IPS-15b (cell line): ENCODE results near the gene PLVAP.
A peak's percentile ranks its signal among the peaks of the same experiment; 100 is the strongest.

Source experiments
- H3K27me3 ChIP-seq: one replicate; pipeline ENCODE4 v1.6.1; 2013; ENCODE audit warnings: low read length; ENCODE audit not compliant: control insufficient read depth, insufficient read depth
- H3K36me3 ChIP-seq: one replicate; pipeline ENCODE4 v1.6.1; 2013; ENCODE audit warnings: low read length; ENCODE audit not compliant: control insufficient read depth, insufficient read depth
- H3K4me1 ChIP-seq: one replicate; pipeline ENCODE4 v1.6.1; 2013; ENCODE audit warnings: mild to moderate bottlenecking, low read length; ENCODE audit not compliant: control insufficient read depth, insufficient read depth
- H3K4me3 ChIP-seq: one replicate; pipeline ENCODE4 v1.5.1; 2013; ENCODE audit warnings: low read depth, low read length
- H3K9ac ChIP-seq: one replicate; pipeline ENCODE4 v1.6.1; 2013; ENCODE audit warnings: low read depth, mild to moderate bottlenecking, low read length
- H3K9me3 ChIP-seq: one replicate; pipeline ENCODE4 v1.6.1; 2013; ENCODE audit warnings: mild to moderate bottlenecking, low read length; ENCODE audit not compliant: control insufficient read depth, insufficient read depth

The PLVAP gene

GRCh38 chr19:17348700-17349099 lies 28.4 kb downstream of the PLVAP start:
- Histone ChIP-seq H3K4me1 (peaks cover 7% of the 10 kb centered on the region), H3K27me3 (no peaks in the 10 kb centered on the region), H3K9me3 (no peaks in the 10 kb centered on the region), H3K36me3 (no peaks in the 10 kb centered on the region), H3K4me3 (no peak overlapping the region), H3K9ac (peak overlapping the region; percentile 65)

- Histone ChIP-seq H3K36me3 (peaks cover 2% of the 10 kb centered on the region), H3K4me1 (peaks cover 7% of the 10 kb centered on the region), H3K4me3 (no peak overlapping the region), H3K27me3 (no peaks in the 10 kb centered on the region), H3K9me3 (no peaks in the 10 kb centered on the region), H3K9ac (no peak overlapping the region)
Measured at GRCh38 chr19:17347877-17348276, 29.3 kb downstream of the PLVAP start.

DNA sequence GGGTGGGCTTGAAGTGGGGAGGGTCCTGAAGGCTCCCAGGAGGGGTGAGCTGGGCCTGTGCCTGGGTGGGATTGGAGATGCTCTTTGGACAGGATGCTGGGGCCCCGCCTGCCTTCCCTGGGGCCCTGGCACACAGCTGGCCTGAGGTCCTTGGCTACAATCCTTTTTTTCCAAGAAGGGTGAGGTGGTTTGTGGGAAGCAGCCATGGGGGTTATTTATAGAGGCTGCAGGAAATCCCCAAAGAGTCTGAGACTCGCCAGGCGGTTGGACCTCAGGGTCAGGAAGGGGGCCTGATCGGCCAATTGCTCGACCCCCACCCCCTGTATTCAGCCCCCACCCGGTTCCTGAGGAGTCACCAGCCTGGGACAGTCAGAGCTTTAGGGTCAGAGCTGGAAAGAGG lies 29.8 kb downstream of the PLVAP start:
- Histone ChIP-seq H3K36me3 (peaks cover 2% of the 10 kb centered on the region), H3K27me3 (no peaks in the 10 kb centered on the region), H3K9me3 (no peaks in the 10 kb centered on the region), H3K4me1 (peaks cover 7% of the 10 kb centered on the region), H3K4me3 (no peak overlapping the region), H3K9ac (no peak overlapping the region)

DNA sequence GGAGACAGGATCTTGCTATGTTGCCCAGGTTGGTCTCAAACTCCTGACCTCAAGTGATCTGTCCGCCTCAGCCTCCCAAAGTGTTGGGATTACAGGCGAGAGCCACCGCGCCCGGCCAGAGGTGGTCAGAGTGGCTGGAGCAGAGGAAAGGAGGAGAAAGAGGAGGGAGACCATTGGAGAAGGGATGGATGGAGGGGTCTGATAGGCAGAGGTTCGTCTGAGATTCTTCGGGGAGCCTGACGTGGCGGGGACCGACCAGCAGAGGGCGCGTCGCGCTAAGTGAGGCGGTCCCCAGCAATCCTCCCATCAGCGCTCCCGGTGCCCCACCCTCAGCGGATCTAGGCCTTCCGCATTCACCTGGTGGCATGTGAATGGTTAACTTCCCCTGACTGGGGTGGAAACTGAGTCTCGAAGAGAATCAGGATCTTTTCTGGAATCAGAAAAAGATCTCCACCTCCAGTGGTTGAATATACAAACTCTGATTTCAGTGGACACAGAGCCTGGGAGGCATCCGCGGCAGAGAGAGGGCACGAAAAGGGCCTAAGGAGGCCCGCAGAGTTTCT lies 31.0 kb downstream of the PLVAP start:
- no peaks in the 10 kb centered on the region for H3K27me3 ChIP-seq
- H3K4me3 ChIP-seq = no peak overlapping the region
- peaks cover 7% of the 10 kb centered on the region for H3K36me3 ChIP-seq
- H3K4me1 ChIP-seq = peaks cover 7% of the 10 kb centered on the region
- no peaks in the 10 kb centered on the region for H3K9me3 ChIP-seq
- H3K9ac ChIP-seq = no peak overlapping the region

DNA sequence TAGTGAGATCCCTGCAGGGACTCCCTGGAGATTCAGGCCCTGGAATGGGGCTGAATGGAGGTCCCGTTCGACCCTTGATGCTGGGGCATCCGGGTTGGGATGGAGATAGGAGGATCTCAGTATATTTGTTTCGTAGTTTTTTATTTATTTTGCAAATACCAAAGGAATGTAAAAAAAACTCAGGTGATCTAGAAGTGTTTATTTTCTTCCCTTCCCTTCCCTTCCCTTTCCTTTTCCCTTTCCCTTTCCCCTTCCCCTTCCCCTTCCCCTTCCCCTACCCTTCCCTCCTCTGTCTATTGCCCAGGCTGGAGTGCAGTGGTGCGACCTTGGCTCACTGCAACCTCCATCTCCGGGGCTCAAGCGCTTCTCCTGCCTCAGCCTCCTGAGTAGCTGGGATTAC lies 35.3 kb downstream of the PLVAP start:
- Histone ChIP-seq H3K27me3 (no peaks in the 10 kb centered on the region), H3K9ac (no peak overlapping the region)

GRCh38 chr19:17341386-17341785 lies 35.8 kb downstream of the PLVAP start:
- peaks cover 12% of the 10 kb centered on the region for H3K36me3 ChIP-seq
- H3K27me3 ChIP-seq = no peaks in the 10 kb centered on the region
- H3K4me3 ChIP-seq = no peak overlapping the region
- H3K9me3 ChIP-seq = no peaks in the 10 kb centered on the region
- H3K9ac ChIP-seq = no peak overlapping the region
- H3K4me1 ChIP-seq = peaks cover 3% of the 10 kb centered on the region

More for the DNA sequence above, 35.3 kb downstream of the PLVAP start:
- H3K36me3 ChIP-seq = peaks cover 12% of the 10 kb centered on the region
- peaks cover 4% of the 10 kb centered on the region for H3K4me1 ChIP-seq
- no peak overlapping the region for H3K4me3 ChIP-seq
- H3K9me3 ChIP-seq = no peaks in the 10 kb centered on the region

DNA sequence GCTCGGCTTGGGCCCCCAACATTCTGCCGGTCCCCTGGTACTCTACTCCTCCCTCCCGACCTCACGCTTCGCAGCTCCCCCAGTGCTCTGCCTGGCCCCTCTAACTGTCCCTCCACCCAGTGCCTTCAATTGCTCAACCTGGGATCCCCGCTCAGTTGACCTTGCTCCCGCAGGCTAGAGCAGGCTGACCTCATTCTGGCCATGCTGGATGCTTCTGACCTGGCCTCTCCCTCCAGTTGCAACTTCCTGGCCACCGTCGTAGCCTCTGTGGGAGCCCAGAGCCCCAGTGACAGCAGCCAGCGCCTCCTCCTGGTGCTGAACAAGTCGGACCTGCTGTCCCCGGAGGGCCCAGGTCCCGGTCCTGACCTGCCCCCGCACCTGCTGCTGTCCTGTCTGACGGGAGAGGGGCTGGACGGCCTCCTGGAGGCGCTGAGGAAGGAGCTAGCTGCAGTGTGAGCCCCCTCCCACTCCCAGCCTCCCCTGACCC lies 36.2 kb downstream of the PLVAP start:
- H3K4me1 ChIP-seq = peaks cover 2% of the 10 kb centered on the region
- no peaks in the 10 kb centered on the region for H3K27me3 ChIP-seq
- H3K9ac ChIP-seq = no peak overlapping the region
- H3K9me3 ChIP-seq = no peaks in the 10 kb centered on the region
- peak overlapping the region; percentile 57 for H3K4me3 ChIP-seq
- H3K36me3 ChIP-seq = peaks cover 12% of the 10 kb centered on the region

- H3K36me3 ChIP-seq = peaks cover 12% of the 10 kb centered on the region
- no peaks in the 10 kb centered on the region for H3K27me3 ChIP-seq
- no peaks in the 10 kb centered on the region for H3K9me3 ChIP-seq
- H3K4me1 ChIP-seq = peaks cover 2% of the 10 kb centered on the region
- peak overlapping the region; percentile 57 for H3K4me3 ChIP-seq
- H3K9ac ChIP-seq = no peak overlapping the region
Measured at GRCh38 chr19:17340302-17340870, 36.8 kb downstream of the PLVAP start.

DNA sequence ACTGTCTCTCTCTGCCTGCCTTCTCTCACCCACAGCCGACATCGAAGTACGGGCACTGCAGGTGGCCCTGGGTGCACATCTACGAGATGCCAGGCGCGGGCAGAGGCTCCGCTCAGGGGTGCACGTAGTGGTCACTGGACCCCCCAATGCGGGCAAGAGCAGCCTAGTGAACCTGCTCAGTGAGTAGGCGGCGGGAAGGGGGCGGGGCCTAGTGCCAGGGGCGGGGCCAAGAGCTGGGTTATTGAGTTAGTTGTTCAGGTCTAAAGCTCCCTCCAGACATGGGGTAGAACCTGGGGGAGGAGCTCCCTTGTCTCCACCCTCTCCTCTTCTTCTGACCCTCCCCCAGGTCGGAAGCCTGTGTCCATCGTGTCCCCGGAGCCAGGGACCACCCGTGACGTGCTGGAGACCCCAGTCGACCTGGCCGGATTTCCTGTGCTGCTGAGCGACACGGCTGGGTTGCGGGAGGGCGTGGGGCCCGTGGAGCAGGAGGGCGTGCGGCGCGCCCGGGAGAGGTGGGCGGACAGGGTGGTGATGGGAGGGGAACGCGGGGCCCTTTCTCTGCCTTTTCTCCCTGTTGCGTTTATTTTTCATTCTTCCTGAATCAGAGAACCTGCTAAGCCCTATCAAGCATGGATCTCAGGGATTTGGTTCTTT lies 37.9 kb downstream of the PLVAP start:
- no peaks in the 10 kb centered on the region for H3K27me3 ChIP-seq
- H3K9me3 ChIP-seq = no peaks in the 10 kb centered on the region
- peaks cover 12% of the 10 kb centered on the region for H3K36me3 ChIP-seq
- no peak overlapping the region for H3K4me3 ChIP-seq
- peaks cover 2% of the 10 kb centered on the region for H3K4me1 ChIP-seq
- no peak overlapping the region for H3K9ac ChIP-seq

- H3K9me3 ChIP-seq = no peaks in the 10 kb centered on the region
- H3K36me3 ChIP-seq = peaks cover 12% of the 10 kb centered on the region
- H3K4me1 ChIP-seq = peaks cover 2% of the 10 kb centered on the region
- H3K4me3 ChIP-seq = peak overlapping the region; percentile 99
- no peak overlapping the region for H3K9ac ChIP-seq
- no peaks in the 10 kb centered on the region for H3K27me3 ChIP-seq
Measured at GRCh38 chr19:17338433-17339078, 38.6 kb downstream of the PLVAP start.

GRCh38 chr19:17337675-17338432 lies 39.3 kb downstream of the PLVAP start:
- Histone ChIP-seq H3K4me3 (peak overlapping the region; percentile 99), H3K27me3 (no peaks in the 10 kb centered on the region), H3K36me3 (peaks cover 13% of the 10 kb centered on the region), H3K9ac (peak overlapping the region; percentile 76), H3K4me1 (peaks cover 2% of the 10 kb centered on the region), H3K9me3 (no peaks in the 10 kb centered on the region)
